GM12873 (cell line): Measurements from ENCODE around the gene RTN4RL2.

ENCODE experiments used
- CTCF ChIP-seq: IDR thresholded peaks from 2 replicates; pipeline ENCODE4 v1.5.1; 2012; ENCODE audit warnings: low read depth, mild to moderate bottlenecking, moderate library complexity, low read length, control low read depth; ENCODE audit not compliant: insufficient read depth; ENCODE audit errors: missing control alignments

Gene RTN4RL2

GRCh38 chr11:57426929-57427726 lies 33.2 kb upstream of the RTN4RL2 start, which contains the start of gene SLC43A3:
SLC43A3 (minus strand) TSS chr11:57427121; CDS start chr11:57426172, 949 bp downstream.
- TF ChIP-seq CTCF, result no peak

GRCh38 chr11:57427727-57428082 lies 32.6 kb upstream of the RTN4RL2 start:
- TF ChIP-seq CTCF, result no peak

GRCh38 chr11:57428643-57429042 lies 31.7 kb upstream of the RTN4RL2 start:
- TF ChIP-seq CTCF, result no peak

GRCh38 chr11:57429946-57430345 lies 30.4 kb upstream of the RTN4RL2 start:
- no peak for TF ChIP-seq CTCF

- TF ChIP-seq CTCF, result no peak
Measured at GRCh38 chr11:57430952-57431351, 29.4 kb upstream of the RTN4RL2 start.

- TF ChIP-seq CTCF, result no peak
Measured at GRCh38 chr11:57432149-57432561, 28.2 kb upstream of the RTN4RL2 start.

GRCh38 chr11:57432714-57433163 lies 27.6 kb upstream of the RTN4RL2 start:
- TF ChIP-seq CTCF, result no peak
